GM19397 (cell line): ENCODE measurements around the gene DNAH17.

ENCODE experiments used
- ATAC-seq: cut with Tn5 transposase; IDR thresholded peaks from one replicate; pipeline ENCODE4 v1.9.1; 2021; ENCODE audit warnings: mild to moderate bottlenecking, moderate library complexity; ENCODE audit not compliant: unreplicated experiment

DNAH17 gene

DNA sequence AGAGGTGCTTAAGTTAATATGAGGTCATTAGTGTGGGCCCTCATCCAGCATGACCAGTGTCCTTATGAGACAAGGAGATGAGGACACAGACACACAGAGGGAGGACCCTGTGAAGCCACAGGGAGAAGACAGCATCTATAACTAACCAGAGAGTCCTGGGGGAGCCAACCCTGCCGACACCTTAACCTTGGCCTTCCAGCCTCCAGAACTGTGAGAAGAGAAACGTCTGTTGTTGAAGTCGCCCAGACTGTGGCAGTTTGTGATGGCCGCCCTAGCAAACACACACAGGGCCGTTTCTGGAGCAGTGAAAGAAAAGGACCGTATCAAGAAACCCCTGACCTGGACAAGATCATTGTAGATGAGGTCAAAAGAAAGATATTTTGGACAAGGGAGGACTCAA is 26.7 kb downstream of the DNAH17 start:
- ATAC-seq = no peak

DNA sequence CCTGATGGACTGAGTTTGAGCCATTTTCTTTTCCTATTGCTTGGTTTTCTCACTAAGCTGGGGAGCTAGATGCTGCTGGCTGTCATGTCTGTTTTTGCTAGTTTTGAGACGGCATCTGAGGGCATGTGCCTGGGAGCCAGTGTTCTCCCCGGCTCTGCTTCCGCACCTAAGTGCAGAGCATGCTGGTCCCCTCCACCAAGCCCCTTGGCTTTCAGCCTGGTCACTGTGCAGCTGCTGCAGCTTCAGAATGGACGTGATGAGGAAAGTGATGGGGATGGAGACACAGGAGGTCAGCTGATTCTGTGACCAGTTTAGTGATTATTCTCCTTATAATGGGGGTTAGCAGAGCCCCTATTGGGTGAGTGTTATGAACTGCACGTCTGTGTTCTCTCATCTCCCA is 28.5 kb downstream of the DNAH17 start:
- no peak for ATAC-seq

DNA sequence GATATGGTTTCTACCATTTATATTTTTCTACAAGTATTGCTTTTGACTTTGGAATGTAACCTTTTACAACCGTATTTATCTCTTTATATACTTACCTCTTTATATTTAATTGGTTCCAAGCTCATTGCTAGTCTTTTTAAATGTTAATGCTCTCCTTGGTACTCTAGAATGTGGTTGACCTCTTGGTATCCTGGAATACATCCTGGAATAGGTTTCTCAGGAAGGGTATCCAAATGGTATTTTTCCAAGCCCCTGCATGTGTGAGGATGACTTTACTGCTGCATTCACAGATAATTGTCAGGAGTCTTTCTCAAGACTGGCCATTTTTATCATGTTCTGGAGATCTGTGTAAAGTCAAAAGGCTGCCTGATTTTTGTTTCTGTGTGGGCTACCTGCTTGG is 30.2 kb downstream of the DNAH17 start:
- no peak for ATAC-seq

GRCh38 chr17:78546476-78546875 is 30.7 kb downstream of the DNAH17 start:
- no peak for ATAC-seq

GRCh38 chr17:78544881-78545755 is 32.1 kb downstream of the DNAH17 start:
- ATAC-seq = no peak

DNA sequence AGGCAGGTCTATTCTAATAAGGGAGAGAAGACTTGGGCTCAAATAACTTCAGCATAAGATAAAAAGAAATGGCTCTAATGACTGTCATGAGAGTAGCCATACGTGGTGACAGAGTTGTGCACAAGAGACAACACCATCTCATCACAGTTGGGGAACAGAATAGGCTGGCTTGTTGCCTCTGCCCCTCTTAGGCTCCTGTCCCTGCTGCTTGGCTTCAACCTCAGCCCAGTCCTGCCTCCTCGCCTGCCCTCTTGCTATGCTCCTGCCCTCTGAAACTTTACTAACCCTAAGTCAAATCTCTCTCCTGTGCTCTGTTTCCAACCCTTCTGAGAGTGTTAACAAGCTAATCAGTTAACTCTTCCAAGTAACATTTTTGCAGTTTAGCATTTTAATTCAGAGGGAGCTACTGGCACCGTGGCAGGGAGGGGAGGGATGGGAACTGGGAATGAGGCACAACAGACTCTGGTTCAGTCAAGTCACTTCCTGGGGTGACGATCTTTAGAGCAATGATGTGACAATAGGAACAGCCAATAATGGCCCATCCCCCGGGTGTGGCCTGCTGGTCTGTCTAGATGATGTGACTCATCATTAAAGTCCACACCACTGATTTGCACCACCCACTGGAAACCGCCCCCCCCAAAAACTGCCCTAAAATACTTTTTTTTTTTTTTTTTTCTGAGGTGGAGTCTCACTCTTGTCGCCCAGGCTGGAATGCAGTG is 35.5 kb downstream of the DNAH17 start:
- no peak for ATAC-seq

DNA sequence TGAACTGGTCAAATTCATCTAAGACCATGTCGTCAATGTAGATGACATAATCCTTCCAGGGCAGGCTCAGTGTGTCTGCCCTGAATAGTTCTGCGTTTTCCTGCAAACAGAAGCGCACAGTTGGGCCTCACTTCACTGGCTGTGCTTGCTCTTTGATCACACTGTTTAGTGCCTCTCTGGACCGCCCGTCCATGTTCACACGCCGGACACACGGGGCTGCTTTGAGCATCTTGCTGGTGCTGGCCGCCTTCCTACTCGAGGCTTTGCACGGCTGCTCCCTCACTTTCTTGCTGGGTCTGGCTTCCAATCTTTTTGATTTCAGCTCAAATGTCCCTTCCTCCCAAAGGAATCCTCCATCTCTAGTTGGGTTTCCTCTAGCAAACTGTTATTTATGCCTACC is 37.4 kb downstream of the DNAH17 start:
- ATAC-seq = no peak

DNA sequence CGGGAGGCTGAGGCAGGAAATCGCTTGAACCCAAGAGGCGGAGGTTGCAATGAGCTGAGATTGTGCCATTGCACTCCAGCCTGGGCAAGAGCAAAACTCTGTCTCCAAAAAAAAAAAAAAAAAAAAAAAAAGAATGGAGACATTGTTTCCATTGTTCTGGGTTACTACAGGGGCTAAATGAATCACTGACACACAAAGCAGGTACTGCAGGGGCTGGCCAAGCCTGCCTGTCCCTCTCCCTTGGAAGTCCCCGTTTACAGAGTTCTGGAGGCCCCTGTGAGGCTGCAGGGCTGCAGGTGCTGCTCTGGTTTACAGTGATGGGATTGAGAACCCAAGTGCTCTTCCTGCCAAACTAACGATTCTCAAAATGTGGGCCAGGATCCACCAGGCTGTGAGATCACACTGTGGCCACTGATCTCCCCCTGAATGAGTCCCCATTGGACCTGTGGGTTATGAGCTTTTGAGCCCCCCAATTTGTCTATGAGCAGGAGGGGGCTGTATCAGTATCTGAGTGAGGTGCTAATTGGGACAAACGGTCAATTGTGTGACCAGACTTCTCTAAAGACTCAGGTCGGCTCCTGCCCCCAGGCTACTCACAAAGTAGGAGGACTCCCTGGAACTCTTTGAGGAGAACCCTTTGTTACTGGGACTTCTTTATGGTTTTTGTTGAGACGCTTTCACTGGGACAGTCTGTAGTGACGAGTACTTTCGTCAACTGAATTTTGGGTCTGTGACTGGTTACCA is 39.0 kb downstream of the DNAH17 start:
- no peak for ATAC-seq

DNA sequence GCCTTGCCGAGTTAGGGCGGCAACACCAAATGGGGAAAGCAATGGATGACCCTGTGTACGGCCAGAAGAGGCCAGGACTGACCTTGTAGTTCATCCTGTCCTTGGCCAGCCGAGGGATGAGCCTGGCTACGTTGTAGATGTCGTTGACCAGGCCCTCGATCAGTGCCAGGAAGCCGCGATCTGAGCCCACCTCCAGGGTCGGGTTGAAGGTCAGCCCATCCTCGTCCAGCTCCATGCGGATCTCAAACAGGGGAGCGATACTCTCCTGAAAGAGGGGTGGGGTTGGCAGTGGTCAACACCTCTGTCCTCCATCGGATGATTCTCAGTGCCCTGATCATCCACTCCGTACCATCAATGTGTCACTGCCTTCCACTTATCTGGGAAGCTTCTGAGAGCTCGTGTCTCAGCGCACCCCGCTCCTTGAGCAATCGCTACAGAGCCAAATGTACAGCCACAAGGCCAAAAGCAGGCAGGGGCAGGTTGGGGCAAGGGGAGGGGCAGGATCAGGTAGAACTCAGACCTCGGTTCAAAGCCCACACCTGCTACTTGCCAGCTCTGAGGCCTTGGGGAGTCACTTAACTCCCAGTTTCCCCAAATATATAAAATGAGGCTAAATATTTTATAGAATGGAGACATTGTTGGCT is 39.9 kb downstream of the DNAH17 start:
- no peak for ATAC-seq

DNA sequence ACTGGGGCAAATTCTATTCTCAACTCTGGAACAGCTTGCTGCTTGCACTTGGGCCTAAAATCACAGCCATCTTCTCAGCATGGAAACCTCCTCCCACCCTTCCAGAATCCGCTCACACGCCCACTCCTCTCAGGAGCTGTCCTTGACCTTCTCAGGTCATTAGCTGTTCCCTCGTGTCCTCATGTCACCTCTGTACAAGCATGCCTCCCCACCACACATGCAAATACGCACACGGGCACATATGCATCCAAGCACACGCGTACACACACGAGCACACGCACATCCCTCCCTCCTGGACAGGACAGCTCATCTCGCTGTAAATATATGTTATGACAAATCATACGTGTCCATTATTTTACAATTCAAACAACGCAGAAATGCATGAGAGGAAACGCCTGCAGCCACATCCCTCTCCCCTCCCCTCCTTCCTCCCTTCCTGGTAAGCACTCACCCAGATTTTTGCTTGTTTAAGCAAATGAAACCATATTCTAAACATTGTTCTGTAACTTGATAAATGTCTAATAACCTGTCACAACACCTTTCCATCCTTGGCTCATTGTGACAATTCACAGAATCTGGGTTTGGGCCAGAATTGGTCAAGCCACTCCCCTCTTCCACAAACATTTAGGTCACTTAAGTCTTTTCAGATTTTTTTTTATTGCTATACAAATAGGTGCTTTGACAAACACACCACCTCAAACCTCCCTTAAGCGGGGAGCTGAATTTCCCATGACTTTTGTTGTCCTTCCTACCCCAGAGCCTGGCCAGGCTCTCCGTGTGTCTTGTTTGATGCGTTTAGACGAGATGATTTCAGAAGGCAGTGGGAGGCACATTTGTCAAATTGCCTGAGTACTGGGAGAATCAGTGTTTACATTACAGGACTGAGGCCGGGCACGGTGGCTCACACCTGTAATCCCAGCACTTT is 41.7 kb downstream of the DNAH17 start:
- ATAC-seq = no peak

GRCh38 chr17:78534492-78535272 is 42.5 kb downstream of the DNAH17 start:
- no peak for ATAC-seq

GRCh38 chr17:78532922-78533640 is 44.1 kb downstream of the DNAH17 start:
- no peak for ATAC-seq

- no peak for ATAC-seq
These were observed 44.9 kb downstream of the DNAH17 start for GRCh38 chr17:78532311-78532710.

DNA sequence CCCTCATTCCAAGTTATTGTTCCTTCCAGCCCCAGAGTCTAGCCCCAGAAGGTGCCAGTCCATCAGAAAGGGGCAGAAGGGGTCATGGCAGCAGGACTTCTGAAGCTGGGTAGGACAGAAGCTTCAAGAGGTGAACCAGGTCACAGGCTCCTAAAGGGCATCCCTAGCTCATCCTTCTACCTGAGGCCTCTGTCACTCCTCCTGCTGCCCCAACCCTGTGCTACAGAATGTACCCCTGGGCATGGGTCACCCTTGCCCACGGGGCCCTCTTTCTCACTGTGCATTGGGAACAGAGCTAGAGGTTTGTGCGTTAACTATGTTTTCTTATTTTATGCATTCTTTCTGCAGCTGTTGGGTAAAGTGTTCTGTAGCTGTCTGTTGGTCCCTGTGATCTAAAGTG is 46.5 kb downstream of the DNAH17 start:
- no peak for ATAC-seq

GRCh38 chr17:78529871-78530670 is 47.1 kb downstream of the DNAH17 start:
- ATAC-seq = no peak

- ATAC-seq = no peak
These were observed 47.9 kb downstream of the DNAH17 start for GRCh38 chr17:78529251-78529650.

GRCh38 chr17:78528541-78528940 is 48.7 kb downstream of the DNAH17 start:
- no peak for ATAC-seq

GRCh38 chr17:78527345-78527744 is 49.9 kb downstream of the DNAH17 start:
- no peak for ATAC-seq
